Epithelial cell of proximal tubule (primary cell): ENCODE results near the gene FANCM. TPM values are rescaled to one million over a fixed set of nuclear protein-coding genes. Genes with fewer than 3 reads are reported as not detected.

ENCODE experiments used
- DNase-seq: peaks from one replicate; pipeline ENCODE4 v3.0.0-alpha.2; 2011; ENCODE audit warnings: low read depth
- H3K4me3 ChIP-seq: 2 replicates; pipeline ENCODE4 v1.5.1; 2011; ENCODE audit warnings: low read depth, mild to moderate bottlenecking, low read length
- CTCF ChIP-seq: conservative IDR thresholded peaks from 2 replicates; pipeline ENCODE4 v1.5.1; 2012; ENCODE audit warnings: low read depth, mild to moderate bottlenecking, low read length
- total RNA-seq: library from RNA; depleted of rRNA; stranded (reverse); fragments of >200 nt; gene quantifications from 2 replicates; pipeline ENCODE4 v1.2.3, GENCODE V29; 2015

The FANCM gene
- total RNA-seq: 3.9 and 11.7 TPM in 2 replicates

GRCh38 chr14:45135659-45136395, at the start of gene FANCM:
FANCM (plus strand) TSS chr14:45135930; CDS start chr14:45136032, 102 bp downstream.
- peak; percentile 95 for DNase-seq
- TF ChIP-seq CTCF: no peak
- peak within 1 kb of the TSS; percentile 96 for H3K4me3 ChIP-seq

- no peak for DNase-seq
- no peak overlapping the region for H3K4me3 ChIP-seq
- no peak for TF ChIP-seq CTCF
These were observed 45.9 kb upstream of the FANCM start for GRCh38 chr14:45089813-45090212.

- DNase-seq: no peak
- no peak for TF ChIP-seq CTCF
- no peak overlapping the region for H3K4me3 ChIP-seq
These were observed 44.0 kb upstream of the FANCM start for GRCh38 chr14:45091710-45092109.

- no peak for DNase-seq
- H3K4me3 ChIP-seq: no peak overlapping the region
- no peak for TF ChIP-seq CTCF
These were observed 41.5 kb upstream of the FANCM start for GRCh38 chr14:45094275-45094674.

GRCh38 chr14:45095143-45095542, 40.6 kb upstream of the FANCM start:
- DNase-seq: no peak
- no peak for TF ChIP-seq CTCF
- no peak overlapping the region for H3K4me3 ChIP-seq

GRCh38 chr14:45096218-45096617, 39.5 kb upstream of the FANCM start:
- no peak for DNase-seq
- TF ChIP-seq CTCF: no peak

GRCh38 chr14:45103806-45104205, 31.9 kb upstream of the FANCM start:
- no peak for DNase-seq
- H3K4me3 ChIP-seq: no peak overlapping the region
- no peak for TF ChIP-seq CTCF

More at GRCh38 chr14:45096218-45096617, 39.5 kb upstream of the FANCM start:
- H3K4me3 ChIP-seq: no peak overlapping the region
